Activated CD8-positive, alpha-beta memory T cell treated with anti-CD3 and anti-CD28 coated beads, Interleukin-2, amount 50 U/mL, for 48 hours (primary cell): ENCODE results near the gene AIFM3.
A peak's percentile ranks its signal among the peaks of the same experiment; 100 is the strongest.
"Not testable (repeated sequence)": the region's sequence is repeated elsewhere in the genome, so short reads cannot be mapped to it uniquely, and the experiment has no call there.

Experiments
- DNase-seq: peaks from one replicate; pipeline ENCODE4 v3.0.0-alpha.2; 2020

AIFM3 gene

GRCh38 chr22:20992056-20992442 lies 25.0 kb downstream of the AIFM3 start:
- DNase-seq = no peak

- no peak for DNase-seq
These were observed 25.6 kb downstream of the AIFM3 start for GRCh38 chr22:20992456-20993303.

- DNase-seq = no peak
These were observed 26.5 kb downstream of the AIFM3 start for GRCh38 chr22:20993304-20994127.

GRCh38 chr22:20994128-20994901 lies 27.3 kb downstream of the AIFM3 start:
- DNase-seq = no peak

- DNase-seq = no peak
These were observed 27.8 kb downstream of the AIFM3 start for GRCh38 chr22:20994902-20995241.

- no peak for DNase-seq
These were observed 28.4 kb downstream of the AIFM3 start for GRCh38 chr22:20995329-20996030.

GRCh38 chr22:20996031-20996410 lies 29.0 kb downstream of the AIFM3 start:
- DNase-seq = no peak

GRCh38 chr22:20996598-20997535 lies 29.8 kb downstream of the AIFM3 start:
- DNase-seq = no peak

- DNase-seq = peak; percentile 56
These were observed 30.6 kb downstream of the AIFM3 start for GRCh38 chr22:20997536-20998257.

- no peak for DNase-seq
These were observed 31.6 kb downstream of the AIFM3 start for GRCh38 chr22:20998411-20999336.

GRCh38 chr22:20999350-21000206 lies 32.5 kb downstream of the AIFM3 start:
- no peak for DNase-seq

- DNase-seq = peak; percentile 61
These were observed 33.3 kb downstream of the AIFM3 start for GRCh38 chr22:21000207-21000986.

GRCh38 chr22:21000987-21001600 lies 34.0 kb downstream of the AIFM3 start:
- DNase-seq = no peak

GRCh38 chr22:21001601-21002325 lies 34.7 kb downstream of the AIFM3 start, which contains the start of gene THAP7:
Gene THAP7 (minus strand): TSS chr22:21002118. CDS start chr22:21001911, 207 bp downstream.
- peak; percentile 98 for DNase-seq

GRCh38 chr22:21003782-21004181 lies 36.7 kb downstream of the AIFM3 start:
- DNase-seq = no peak

GRCh38 chr22:21009208-21009607 lies 42.2 kb downstream of the AIFM3 start:
- not testable (repeated sequence) for DNase-seq
